ENCODE measurements around the gene SLC25A45.

- no peak for TF ChIP-seq PATZ1 (CRISPR knock-in tag; IDR thresholded peaks at IDR 0.05; ENCODE audit: borderline replicate concordance)
- TF ChIP-seq ARNTL (CRISPR knock-in tag; IDR thresholded peaks at IDR 0.05; ENCODE audit: borderline replicate concordance, low read depth) = no peak
- TF ChIP-seq ZNF8 (CRISPR knock-in tag; IDR thresholded peaks at IDR 0.05) = no peak
- TF ChIP-seq POU6F1 (CRISPR knock-in tag; IDR thresholded peaks at IDR 0.05; ENCODE audit: borderline replicate concordance, low read depth) = no peak
- no peak for TF ChIP-seq CSDC2 (CRISPR knock-in tag; IDR thresholded peaks at IDR 0.05)
- no peak for TF ChIP-seq ZFP3 (CRISPR knock-in tag; IDR thresholded peaks at IDR 0.05)
Observed at GRCh38 chr11:65325435-65325834, 57.0 kb downstream of the SLC25A45 start.

Data from SK-N-SH treated with all-trans-retinoic acid at 6 μM for 48 hours (cell line).